Measurements from ENCODE around the gene SERTAD4. TPM values are rescaled to one million over a fixed set of nuclear protein-coding genes. Genes with fewer than 3 reads are reported as not detected.

Gene SERTAD4
- total RNA-seq, 1 donor from 2014 or later = not detected

DNA sequence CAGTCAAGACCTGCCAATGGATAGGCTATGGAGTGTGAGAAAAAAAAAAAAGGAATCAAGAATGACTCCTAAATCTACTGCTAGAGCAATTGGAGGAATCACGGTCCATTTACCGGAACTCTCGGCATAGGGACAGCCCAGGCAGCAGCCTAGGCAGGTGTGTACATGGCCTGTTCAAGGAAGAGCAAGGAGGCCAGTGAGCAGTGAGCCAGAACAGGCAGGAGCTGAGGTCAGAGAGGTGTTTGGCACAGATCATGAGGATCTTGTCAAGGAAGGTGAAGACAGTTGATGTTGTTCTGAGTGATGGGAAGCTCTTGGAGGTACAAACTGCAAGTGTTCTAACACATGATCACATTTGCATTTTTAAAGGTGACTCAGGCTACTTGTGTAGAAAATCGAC is 55.5 kb downstream of the SERTAD4 start:
- intact Hi-C loops (cut with micrococcal nuclease) = no loop called here
- Mint-ChIP-seq H3K9me3 (no peaks in the 10 kb centered on the region), H3K4me1 (ENCODE audit: low read depth) (no peaks in the 10 kb centered on the region), H3K27ac (no peak overlapping the region), H3K4me3 (ENCODE audit: low read depth) (no peak overlapping the region), H3K27me3 (ENCODE audit: low read depth) (peaks cover 40% of the 10 kb centered on the region), H3K36me3 (ENCODE audit: low read depth) (no peaks in the 10 kb centered on the region)
- DNase-seq (ENCODE audit: low spot score) = no peak

DNA sequence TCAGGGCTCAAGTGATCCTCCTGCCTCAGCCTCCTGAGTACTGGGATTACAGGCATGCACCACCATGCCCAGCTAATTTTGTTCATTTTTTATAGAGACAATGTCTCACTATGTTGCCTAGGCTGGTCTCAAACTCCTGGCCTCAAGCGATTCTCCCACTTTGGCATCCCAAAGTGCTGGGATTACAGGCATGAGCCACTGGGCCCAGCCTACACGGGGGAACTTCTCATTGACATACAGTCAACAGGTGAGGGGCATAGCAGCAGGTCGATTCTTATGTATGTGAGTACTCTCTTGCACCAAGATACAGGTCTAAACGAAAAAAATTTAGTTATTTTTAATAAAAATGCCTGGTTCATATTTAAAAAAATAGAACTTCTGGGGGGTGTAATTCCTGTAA is 56.7 kb downstream of the SERTAD4 start:
- Mint-ChIP-seq H3K27ac (no peak overlapping the region), H3K9me3 (no peaks in the 10 kb centered on the region), H3K4me1 (ENCODE audit: low read depth) (no peaks in the 10 kb centered on the region), H3K4me3 (ENCODE audit: low read depth) (no peak overlapping the region), H3K27me3 (ENCODE audit: low read depth) (peaks cover 45% of the 10 kb centered on the region), H3K36me3 (ENCODE audit: low read depth) (no peaks in the 10 kb centered on the region)
- intact Hi-C loops (cut with micrococcal nuclease) = no loop called here
- no peak for DNase-seq (ENCODE audit: low spot score)

DNA sequence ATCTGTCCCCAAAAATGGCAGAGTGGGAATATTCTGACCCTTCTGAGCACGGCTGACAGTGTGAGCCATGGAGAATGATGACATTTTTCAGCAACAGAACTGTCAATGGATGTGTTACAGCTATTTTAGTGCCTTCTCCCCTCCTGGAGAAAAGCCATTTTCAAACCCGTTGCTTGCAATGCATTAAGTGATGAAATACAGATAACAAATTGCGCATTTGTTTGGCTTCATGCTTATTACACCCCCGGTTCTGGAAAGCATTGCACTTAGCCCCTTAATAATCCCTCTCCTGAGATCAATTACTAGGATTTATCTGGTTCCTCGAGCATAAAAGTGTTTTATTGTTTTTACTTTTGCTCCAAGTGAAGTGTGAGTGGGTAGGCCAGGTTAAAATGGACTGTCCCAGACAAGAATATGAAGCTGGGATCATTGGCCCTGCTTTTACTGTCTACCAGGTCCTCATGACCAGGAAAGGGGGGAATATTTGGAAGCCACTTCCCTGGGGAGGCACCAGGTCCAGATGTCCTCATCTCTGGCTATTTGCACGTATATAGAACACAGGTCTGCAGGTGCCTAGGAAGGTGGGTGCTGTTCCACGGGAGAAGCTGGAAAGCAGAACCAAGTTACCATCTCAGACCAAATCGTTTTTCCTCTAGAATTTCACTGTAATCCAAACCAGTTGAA is 58.6 kb downstream of the SERTAD4 start:
- intact Hi-C loops (cut with micrococcal nuclease) = no loop called here
- no peaks in the 10 kb centered on the region for H3K36me3 Mint-ChIP-seq (ENCODE audit: low read depth)

DNA sequence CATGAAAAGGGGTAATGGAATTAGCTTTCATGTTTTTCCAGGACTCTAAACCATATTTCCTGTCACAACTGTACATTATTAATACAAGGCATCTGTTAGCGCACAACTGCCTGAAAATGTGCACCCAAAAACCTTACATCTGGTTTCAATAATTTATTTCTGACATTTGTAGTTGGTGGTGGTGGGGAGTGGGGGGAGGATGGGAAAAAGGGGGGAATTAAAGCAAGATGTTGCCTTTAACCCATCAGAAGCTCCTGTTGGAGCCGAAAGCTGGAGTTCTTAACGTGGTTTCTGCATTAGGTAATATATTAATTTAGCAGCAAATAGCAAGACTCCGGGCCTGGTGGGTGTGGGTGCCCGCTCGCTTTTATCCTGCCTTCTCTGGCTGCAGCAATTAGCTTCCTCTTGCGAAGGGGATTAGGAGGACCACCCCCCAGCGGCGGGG is 59.2 kb downstream of the SERTAD4 start:
- Mint-ChIP-seq H3K27ac (no peak overlapping the region), H3K27me3 (ENCODE audit: low read depth) (peaks cover 53% of the 10 kb centered on the region), H3K9me3 (no peaks in the 10 kb centered on the region), H3K36me3 (ENCODE audit: low read depth) (no peaks in the 10 kb centered on the region), H3K4me1 (ENCODE audit: low read depth) (no peaks in the 10 kb centered on the region), H3K4me3 (ENCODE audit: low read depth) (no peak overlapping the region)
- intact Hi-C loops (cut with micrococcal nuclease) = no loop called here
- DNase-seq (ENCODE audit: low spot score) = no peak

More for the DNA sequence above, 58.6 kb downstream of the SERTAD4 start:
- Mint-ChIP-seq H3K4me1 (ENCODE audit: low read depth) (no peaks in the 10 kb centered on the region), H3K27ac (no peak overlapping the region), H3K4me3 (ENCODE audit: low read depth) (no peak overlapping the region), H3K27me3 (ENCODE audit: low read depth) (peaks cover 50% of the 10 kb centered on the region), H3K9me3 (no peaks in the 10 kb centered on the region)
- DNase-seq (ENCODE audit: low spot score) = no peak

DNA sequence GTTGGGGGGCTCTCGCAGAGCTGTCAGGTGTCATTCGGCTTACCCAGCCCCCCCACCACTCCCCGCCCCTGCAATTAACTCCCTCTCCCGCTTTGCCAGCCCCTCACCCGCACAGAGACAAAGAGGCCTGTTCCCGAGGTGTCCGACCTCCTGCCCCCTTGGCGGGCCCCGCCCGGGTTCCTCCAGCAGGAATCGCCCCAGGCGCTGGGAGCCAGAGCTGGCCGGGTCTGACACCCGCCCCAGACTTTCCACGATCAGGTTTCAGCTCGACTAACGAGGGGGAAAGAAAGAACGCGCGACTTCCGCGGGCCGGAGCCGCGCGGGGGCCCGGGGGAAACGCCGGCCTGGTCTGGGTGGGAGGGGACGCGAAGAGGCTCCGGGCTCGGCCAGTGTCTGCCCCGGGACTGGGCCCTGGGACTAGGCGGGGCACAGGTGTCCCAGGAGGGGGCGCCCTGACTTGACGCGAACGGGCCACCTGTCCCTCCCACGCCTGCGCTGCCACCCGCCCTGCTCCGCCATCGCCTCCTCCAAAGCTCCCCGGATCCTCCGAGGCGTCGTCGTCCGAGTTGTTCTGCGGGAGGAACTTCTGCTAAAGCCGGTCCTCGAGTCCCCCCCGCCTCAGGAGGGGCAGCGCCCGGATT is 59.8 kb downstream of the SERTAD4 start:
- intact Hi-C loops (cut with micrococcal nuclease) = no loop called here
- Mint-ChIP-seq H3K4me1 (ENCODE audit: low read depth) (no peaks in the 10 kb centered on the region), H3K27ac (no peak overlapping the region), H3K27me3 (ENCODE audit: low read depth) (peaks cover 56% of the 10 kb centered on the region), H3K4me3 (ENCODE audit: low read depth) (no peak overlapping the region), H3K9me3 (no peaks in the 10 kb centered on the region), H3K36me3 (ENCODE audit: low read depth) (no peaks in the 10 kb centered on the region)
- DNase-seq (ENCODE audit: low spot score) = no peak

DNA sequence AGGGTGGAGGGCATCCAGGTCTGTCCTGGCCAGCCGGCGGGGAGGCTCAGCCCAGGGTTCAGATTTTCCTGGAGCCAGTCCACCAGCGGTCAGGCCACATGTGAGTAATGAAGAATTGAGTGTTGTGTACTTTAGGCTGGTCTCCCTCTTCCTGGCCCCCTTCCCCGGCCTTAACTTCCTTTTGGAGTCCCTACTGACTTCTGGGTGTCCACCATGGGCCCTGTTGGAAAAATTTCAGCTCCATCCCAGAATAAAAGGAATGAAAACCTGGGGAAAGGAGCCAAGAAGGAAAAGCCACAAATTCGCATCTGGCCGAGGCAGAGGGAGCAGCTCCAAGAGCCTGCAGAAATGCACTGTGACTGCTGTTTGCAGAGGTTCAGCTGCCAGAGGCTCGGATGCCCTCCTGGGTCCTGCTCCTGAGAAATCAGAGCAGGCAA is 60.6 kb downstream of the SERTAD4 start:
- Mint-ChIP-seq H3K9me3 (no peaks in the 10 kb centered on the region), H3K36me3 (ENCODE audit: low read depth) (no peaks in the 10 kb centered on the region), H3K27me3 (ENCODE audit: low read depth) (peaks cover 51% of the 10 kb centered on the region)

DNA sequence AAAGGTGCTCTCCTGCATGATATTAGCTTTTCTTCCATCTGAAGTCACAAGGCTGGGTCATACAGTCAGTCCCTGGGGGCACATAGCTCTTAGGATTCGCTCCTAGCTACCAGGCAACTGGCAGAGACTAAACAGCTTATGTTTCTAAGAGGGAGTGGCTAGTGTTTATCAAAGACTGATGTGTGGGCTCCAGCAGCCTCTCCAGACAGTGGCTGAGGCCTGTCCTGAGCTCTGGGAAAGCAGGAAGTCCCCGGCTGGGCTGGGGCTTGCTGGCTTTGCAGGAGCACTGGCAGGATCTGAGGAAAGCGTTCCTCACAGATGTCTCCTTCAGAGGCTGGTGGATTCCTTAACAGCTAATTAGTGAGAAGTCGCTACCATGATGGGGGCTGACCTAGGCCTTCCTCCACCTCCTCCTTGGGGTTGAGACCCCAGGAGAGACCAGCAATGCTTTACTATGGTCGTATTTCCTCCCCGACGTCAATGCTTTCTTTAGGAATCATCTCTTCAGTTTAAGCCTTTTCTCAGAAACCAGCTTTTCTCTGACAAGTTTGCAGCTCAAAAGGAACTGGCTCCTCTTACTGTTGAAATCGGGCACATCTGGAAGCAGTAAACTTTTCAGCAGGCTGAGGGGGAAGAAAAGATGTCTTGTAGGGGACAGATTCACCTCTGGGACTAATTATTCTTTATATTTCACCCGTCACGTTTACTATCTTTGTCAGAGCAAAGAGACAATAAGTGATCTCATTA is 62.6 kb downstream of the SERTAD4 start:
- Mint-ChIP-seq H3K9me3 (no peaks in the 10 kb centered on the region), H3K27me3 (ENCODE audit: low read depth) (peaks cover 45% of the 10 kb centered on the region), H3K27ac (no peak overlapping the region), H3K4me1 (ENCODE audit: low read depth) (no peaks in the 10 kb centered on the region), H3K36me3 (ENCODE audit: low read depth) (no peaks in the 10 kb centered on the region), H3K4me3 (ENCODE audit: low read depth) (no peak overlapping the region)
- DNase-seq (ENCODE audit: low spot score) = no peak
- intact Hi-C loops (cut with micrococcal nuclease) = no loop called here

More for the DNA sequence above, 60.6 kb downstream of the SERTAD4 start:
- DNase-seq (ENCODE audit: low spot score) = no peak
- no peak overlapping the region for H3K4me3 Mint-ChIP-seq (ENCODE audit: low read depth)
- H3K4me1 Mint-ChIP-seq (ENCODE audit: low read depth) = no peaks in the 10 kb centered on the region
- no peak overlapping the region for H3K27ac Mint-ChIP-seq
- intact Hi-C loops (cut with micrococcal nuclease) = no loop called here

Other genes starting within 250 kb of the SERTAD4 start
- 0.43 and 0.57 TPM in 2 replicates for gene HHAT, start 96.1 kb downstream of the SERTAD4 start, total RNA-seq